ENCODE measurements around the gene CENPC. TPM values are rescaled to one million over a fixed set of nuclear protein-coding genes. Genes with fewer than 3 reads are reported as not detected.

CENPC gene
- total RNA-seq, 4 donors from 2014 or later: 31.9 to 66.7 (median 42.3) TPM

GRCh38 chr4:67521506-67521905 lies 23.8 kb downstream of the CENPC start:
- H3K9me3 ChIP-seq: no peaks in the 10 kb centered on the region
- H3K4me1 ChIP-seq: peaks cover 0 to 4% (median 0%) of the 10 kb centered on the region in 4 donors
- TF ChIP-seq EP300 (IDR thresholded peaks at IDR 0.05) (no peak), POLR2A (IDR thresholded peaks at IDR 0.05) (no peak), CTCF (IDR thresholded peaks at IDR 0.05) (no peak)
- WGBS, 2 donors: 89 to 96% methylated on average over 1 of the region's 1 CpG
- no peak for DNase-seq (ENCODE audit: low spot score in 2 of 2)
- H3K36me3 ChIP-seq: peaks cover 0 to 43% (median 0%) of the 10 kb centered on the region in 3 donors
- no peak overlapping the region for H3K27ac ChIP-seq
- no peaks in the 10 kb centered on the region for H3K27me3 ChIP-seq
- H3K4me3 ChIP-seq: no peak overlapping the region

- no peak for DNase-seq (ENCODE audit: low spot score in 2 of 2)
- 91 to 100% methylated on average over 5 of the region's 5 CpGs for WGBS, 2 donors
- Histone ChIP-seq H3K36me3 (peaks cover 0 to 50% (median 0%) of the 10 kb centered on the region in 3 donors), H3K4me1 (peaks cover 0 to 4% (median 0%) of the 10 kb centered on the region in 4 donors), H3K4me3 (no peak overlapping the region), H3K27me3 (no peaks in the 10 kb centered on the region), H3K27ac (no peak overlapping the region), H3K9me3 (no peaks in the 10 kb centered on the region)
- no peak for TF ChIP-seq CTCF (IDR thresholded peaks at IDR 0.05)
- TF ChIP-seq POLR2A (IDR thresholded peaks at IDR 0.05): no peak
- no peak for TF ChIP-seq EP300 (IDR thresholded peaks at IDR 0.05)
Measured at GRCh38 chr4:67520141-67520540, 25.2 kb downstream of the CENPC start.

- Histone ChIP-seq H3K9me3 (no peaks in the 10 kb centered on the region), H3K27ac (no peak overlapping the region), H3K36me3 (peaks cover 0 to 72% (median 0%) of the 10 kb centered on the region in 3 donors), H3K27me3 (no peaks in the 10 kb centered on the region), H3K4me1 (no peaks in the 10 kb centered on the region), H3K4me3 (no peak overlapping the region)
- TF ChIP-seq CTCF (IDR thresholded peaks at IDR 0.05) (no peak), EP300 (IDR thresholded peaks at IDR 0.05) (no peak), POLR2A (IDR thresholded peaks at IDR 0.05) (no peak)
- no peak for DNase-seq (ENCODE audit: low spot score in 2 of 2)
- WGBS, 2 donors: 82 to 85% methylated on average over 3 of the region's 3 CpGs
Measured at GRCh38 chr4:67512501-67512900, 32.8 kb downstream of the CENPC start.

- H3K4me3 ChIP-seq: no peak overlapping the region
- H3K36me3 ChIP-seq: peaks cover 0 to 59% (median 5%) of the 10 kb centered on the region in 3 donors
- no peak for TF ChIP-seq POLR2A (IDR thresholded peaks at IDR 0.05)
- no peak for TF ChIP-seq CTCF (IDR thresholded peaks at IDR 0.05)
- no peak for TF ChIP-seq EP300 (IDR thresholded peaks at IDR 0.05)
- WGBS, 2 donors: 71 to 86% methylated on average over 2 of the region's 2 CpGs
- no peak for DNase-seq (ENCODE audit: low spot score in 2 of 2)
- peaks cover 0 to 6% (median 2%) of the 10 kb centered on the region in 4 donors for H3K4me1 ChIP-seq
- H3K27ac ChIP-seq: no peak overlapping the region
- no peaks in the 10 kb centered on the region for H3K27me3 ChIP-seq
- no peaks in the 10 kb centered on the region for H3K9me3 ChIP-seq
Measured at GRCh38 chr4:67500373-67500772, 44.9 kb downstream of the CENPC start.

- TF ChIP-seq POLR2A (IDR thresholded peaks at IDR 0.05): no peak
- no peak for TF ChIP-seq CTCF (IDR thresholded peaks at IDR 0.05)
- no peak for TF ChIP-seq EP300 (IDR thresholded peaks at IDR 0.05)
- WGBS, 2 donors: 73 to 80% methylated on average over 2 of the region's 2 CpGs
- Histone ChIP-seq H3K36me3 (peaks cover 0 to 55% (median 5%) of the 10 kb centered on the region in 3 donors), H3K27me3 (no peaks in the 10 kb centered on the region), H3K4me1 (peaks cover 0 to 6% (median 2%) of the 10 kb centered on the region in 4 donors), H3K9me3 (no peaks in the 10 kb centered on the region), H3K4me3 (no peak overlapping the region), H3K27ac (no peak overlapping the region)
- DNase-seq (ENCODE audit: low spot score in 2 of 2): no peak
Measured at GRCh38 chr4:67499799-67500198, 45.5 kb downstream of the CENPC start.

Measured in tibial nerve (tissue), 4 donors.